ENCODE data around the gene TMOD4. TPM values are rescaled to one million over a fixed set of nuclear protein-coding genes. Genes with fewer than 3 reads are reported as not detected.

Gene TMOD4
- total and polyA plus RNA-seq, 2 of the 13 experiments (the other 11 are each of a cell fraction or from before 2014, with no cell fraction given) = 0.66 TPM; not detected in 1

DNA sequence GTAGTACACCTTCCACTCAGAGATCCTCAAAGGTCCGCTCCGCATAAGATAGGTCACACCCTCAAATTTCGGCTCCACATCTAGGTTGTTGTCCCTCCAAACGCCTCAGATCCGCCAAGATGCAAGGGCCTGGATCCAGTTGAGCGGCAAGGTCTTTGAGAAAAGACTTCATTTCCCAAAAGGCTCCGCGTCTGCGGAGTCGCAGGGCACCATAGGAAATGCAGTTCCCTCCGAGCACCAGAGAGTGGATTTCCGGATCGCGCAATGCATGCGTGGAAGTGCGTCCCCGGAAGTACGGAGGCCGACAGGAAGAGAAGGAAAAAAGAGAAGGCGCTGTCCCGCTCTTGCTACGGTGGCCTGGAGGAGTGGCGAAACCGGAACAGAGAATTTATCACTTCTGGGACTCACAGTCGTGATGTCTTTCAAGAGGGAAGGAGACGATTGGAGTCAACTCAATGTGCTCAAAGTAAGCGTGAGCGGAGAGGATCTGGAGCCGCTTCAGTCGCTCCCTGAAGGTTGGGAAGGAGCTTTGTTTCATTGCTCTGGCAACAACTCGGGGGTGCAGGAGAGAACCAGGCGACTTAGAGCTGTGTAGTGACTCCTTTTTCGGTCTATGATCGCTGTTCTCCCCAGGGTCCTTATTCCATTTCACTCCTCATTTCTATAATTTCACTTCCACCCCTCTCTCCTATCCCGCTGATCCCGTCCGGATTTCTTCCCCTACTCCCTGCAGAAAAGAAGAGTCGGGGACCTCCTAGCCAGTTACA is 9.9 kb downstream of the TMOD4 start, which contains the start of the genes LYSMD1 and SCNM1 (continued):
- no peak for TF ChIP-seq SOX6 (IDR thresholded peaks at IDR 0.05)
- peak; percentile 68; the same call in 1 of the 2 replicates for TF ChIP-seq SOX6 (CRISPR knock-in tag; IDR thresholded peaks at IDR 0.05)
- TF ChIP-seq, protein P1, sequence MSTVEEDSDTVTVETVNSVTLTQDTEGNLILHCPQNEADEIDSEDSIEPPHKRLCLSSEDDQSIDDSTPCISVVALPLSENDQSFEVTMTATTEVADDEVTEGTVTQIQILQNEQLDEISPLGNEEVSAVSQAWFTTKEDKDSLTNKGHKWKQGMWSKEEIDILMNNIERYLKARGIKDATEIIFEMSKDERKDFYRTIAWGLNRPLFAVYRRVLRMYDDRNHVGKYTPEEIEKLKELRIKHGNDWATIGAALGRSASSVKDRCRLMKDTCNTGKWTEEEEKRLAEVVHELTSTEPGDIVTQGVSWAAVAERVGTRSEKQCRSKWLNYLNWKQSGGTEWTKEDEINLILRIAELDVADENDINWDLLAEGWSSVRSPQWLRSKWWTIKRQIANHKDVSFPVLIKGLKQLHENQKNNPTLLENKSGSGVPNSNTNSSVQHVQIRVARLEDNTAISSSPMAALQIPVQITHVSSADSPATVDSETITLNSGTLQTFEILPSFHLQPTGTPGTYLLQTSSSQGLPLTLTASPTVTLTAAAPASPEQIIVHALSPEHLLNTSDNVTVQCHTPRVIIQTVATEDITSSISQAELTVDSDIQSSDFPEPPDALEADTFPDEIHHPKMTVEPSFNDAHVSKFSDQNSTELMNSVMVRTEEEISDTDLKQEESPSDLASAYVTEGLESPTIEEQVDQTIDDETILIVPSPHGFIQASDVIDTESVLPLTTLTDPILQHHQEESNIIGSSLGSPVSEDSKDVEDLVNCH (CRISPR knock-in tag; IDR thresholded peaks at IDR 0.05) = no peak
- peak; percentile 47; the same call in 1 of the 2 replicates for TF ChIP-seq BRD4 (CRISPR knock-in tag; IDR thresholded peaks at IDR 0.05)
- no peak for TF ChIP-seq ZNF850 (CRISPR knock-in tag; conservative IDR thresholded peaks at IDR 0.05)
- TF ChIP-seq, protein P2, sequence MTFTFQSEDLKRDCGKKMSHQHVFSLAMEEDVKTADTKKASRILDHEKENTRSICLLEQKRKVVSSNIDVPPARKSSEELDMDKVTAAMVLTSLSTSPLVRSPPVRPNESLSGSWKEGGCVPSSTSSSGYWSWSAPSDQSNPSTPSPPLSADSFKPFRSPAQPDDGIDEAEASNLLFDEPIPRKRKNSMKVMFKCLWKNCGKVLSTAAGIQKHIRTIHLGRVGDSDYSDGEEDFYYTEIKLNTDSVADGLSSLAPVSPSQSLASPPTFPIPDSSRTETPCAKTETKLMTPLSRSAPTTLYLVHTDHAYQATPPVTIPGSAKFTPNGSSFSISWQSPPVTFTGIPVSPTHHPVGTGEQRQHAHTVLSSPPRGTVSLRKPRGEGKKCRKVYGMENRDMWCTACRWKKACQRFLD (CRISPR knock-in tag; IDR thresholded peaks at IDR 0.05; ENCODE audit: borderline replicate concordance) = no peak; the same call in 1 of the 2 replicates
- TF ChIP-seq ZNF337 (CRISPR knock-in tag; IDR thresholded peaks at IDR 0.05; ENCODE audit: borderline replicate concordance, low read depth) = no peak
- TF ChIP-seq, protein P3, sequence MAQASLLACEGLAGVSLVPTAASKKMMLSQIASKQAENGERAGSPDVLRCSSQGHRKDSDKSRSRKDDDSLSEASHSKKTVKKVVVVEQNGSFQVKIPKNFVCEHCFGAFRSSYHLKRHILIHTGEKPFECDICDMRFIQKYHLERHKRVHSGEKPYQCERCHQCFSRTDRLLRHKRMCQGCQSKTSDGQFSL (CRISPR knock-in tag; IDR thresholded peaks at IDR 0.05) = peak; percentile 73; the same call in 1 of the 2 replicates
- TF ChIP-seq, protein P4, sequence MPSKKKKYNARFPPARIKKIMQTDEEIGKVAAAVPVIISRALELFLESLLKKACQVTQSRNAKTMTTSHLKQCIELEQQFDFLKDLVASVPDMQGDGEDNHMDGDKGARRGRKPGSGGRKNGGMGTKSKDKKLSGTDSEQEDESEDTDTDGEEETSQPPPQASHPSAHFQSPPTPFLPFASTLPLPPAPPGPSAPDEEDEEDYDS (CRISPR knock-in tag; IDR thresholded peaks at IDR 0.05) = peak; percentile 34
- TF ChIP-seq, protein P5, sequence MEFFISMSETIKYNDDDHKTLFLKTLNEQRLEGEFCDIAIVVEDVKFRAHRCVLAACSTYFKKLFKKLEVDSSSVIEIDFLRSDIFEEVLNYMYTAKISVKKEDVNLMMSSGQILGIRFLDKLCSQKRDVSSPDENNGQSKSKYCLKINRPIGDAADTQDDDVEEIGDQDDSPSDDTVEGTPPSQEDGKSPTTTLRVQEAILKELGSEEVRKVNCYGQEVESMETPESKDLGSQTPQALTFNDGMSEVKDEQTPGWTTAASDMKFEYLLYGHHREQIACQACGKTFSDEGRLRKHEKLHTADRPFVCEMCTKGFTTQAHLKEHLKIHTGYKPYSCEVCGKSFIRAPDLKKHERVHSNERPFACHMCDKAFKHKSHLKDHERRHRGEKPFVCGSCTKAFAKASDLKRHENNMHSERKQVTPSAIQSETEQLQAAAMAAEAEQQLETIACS (CRISPR knock-in tag; IDR thresholded peaks at IDR 0.05) = peak; percentile 26; the same call in 1 of the 2 replicates
- no peak for TF ChIP-seq MTA3 (CRISPR knock-in tag; IDR thresholded peaks at IDR 0.05)
- TF ChIP-seq, protein P6, sequence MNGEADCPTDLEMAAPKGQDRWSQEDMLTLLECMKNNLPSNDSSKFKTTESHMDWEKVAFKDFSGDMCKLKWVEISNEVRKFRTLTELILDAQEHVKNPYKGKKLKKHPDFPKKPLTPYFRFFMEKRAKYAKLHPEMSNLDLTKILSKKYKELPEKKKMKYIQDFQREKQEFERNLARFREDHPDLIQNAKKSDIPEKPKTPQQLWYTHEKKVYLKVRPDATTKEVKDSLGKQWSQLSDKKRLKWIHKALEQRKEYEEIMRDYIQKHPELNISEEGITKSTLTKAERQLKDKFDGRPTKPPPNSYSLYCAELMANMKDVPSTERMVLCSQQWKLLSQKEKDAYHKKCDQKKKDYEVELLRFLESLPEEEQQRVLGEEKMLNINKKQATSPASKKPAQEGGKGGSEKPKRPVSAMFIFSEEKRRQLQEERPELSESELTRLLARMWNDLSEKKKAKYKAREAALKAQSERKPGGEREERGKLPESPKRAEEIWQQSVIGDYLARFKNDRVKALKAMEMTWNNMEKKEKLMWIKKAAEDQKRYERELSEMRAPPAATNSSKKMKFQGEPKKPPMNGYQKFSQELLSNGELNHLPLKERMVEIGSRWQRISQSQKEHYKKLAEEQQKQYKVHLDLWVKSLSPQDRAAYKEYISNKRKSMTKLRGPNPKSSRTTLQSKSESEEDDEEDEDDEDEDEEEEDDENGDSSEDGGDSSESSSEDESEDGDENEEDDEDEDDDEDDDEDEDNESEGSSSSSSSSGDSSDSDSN (CRISPR knock-in tag; IDR thresholded peaks at IDR 0.05) = peak; percentile 28; the same call in 1 of the 2 replicates
- TF ChIP-seq, protein P7, sequence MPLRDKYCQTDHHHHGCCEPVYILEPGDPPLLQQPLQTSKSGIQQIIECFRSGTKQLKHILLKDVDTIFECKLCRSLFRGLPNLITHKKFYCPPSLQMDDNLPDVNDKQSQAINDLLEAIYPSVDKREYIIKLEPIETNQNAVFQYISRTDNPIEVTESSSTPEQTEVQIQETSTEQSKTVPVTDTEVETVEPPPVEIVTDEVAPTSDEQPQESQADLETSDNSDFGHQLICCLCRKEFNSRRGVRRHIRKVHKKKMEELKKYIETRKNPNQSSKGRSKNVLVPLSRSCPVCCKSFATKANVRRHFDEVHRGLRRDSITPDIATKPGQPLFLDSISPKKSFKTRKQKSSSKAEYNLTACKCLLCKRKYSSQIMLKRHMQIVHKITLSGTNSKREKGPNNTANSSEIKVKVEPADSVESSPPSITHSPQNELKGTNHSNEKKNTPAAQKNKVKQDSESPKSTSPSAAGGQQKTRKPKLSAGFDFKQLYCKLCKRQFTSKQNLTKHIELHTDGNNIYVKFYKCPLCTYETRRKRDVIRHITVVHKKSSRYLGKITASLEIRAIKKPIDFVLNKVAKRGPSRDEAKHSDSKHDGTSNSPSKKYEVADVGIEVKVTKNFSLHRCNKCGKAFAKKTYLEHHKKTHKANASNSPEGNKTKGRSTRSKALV (CRISPR knock-in tag; IDR thresholded peaks at IDR 0.05) = 0 out of 2 replicates have a peak, but pooled peaks have one; percentile 67
- TF ChIP-seq HIVEP1 (CRISPR knock-in tag; IDR thresholded peaks at IDR 0.05) = peak; percentile 67; the same call in 1 of the 2 replicates
- TF ChIP-seq ARNTL (CRISPR knock-in tag; IDR thresholded peaks at IDR 0.05) = no peak; the same call in 1 of the 2 replicates
- TF ChIP-seq ZNF121 (CRISPR knock-in tag; IDR thresholded peaks at IDR 0.05) = peak; percentile 23; the same call in 1 of the 2 replicates
- TF ChIP-seq POLR2AphosphoS5 (IDR thresholded peaks at IDR 0.05; ENCODE audit: low read depth, low read length) = peak; percentile 89

Measured in HepG2 (cell line).